ENCODE data around the gene MLX.

Gene MLX

GRCh38 chr17:42520540-42520951 lies 46.4 kb upstream of the MLX start:
- H3K36me3 ChIP-seq: peaks cover 34% of the 10 kb centered on the region
- DNase-seq: peak; percentile 59
- TF ChIP-seq CTCF (IDR thresholded peaks at IDR 0.05; ENCODE audit: low read depth, low read length): peak; percentile 58
- H3K4me3 ChIP-seq (ENCODE audit: low read depth, low read length): no peak overlapping the region
- no peaks in the 10 kb centered on the region; the same call in 1 of the 2 replicates for H3K27me3 ChIP-seq
- no peaks in the 10 kb centered on the region for H3K9me3 ChIP-seq
- peaks cover 29% of the 10 kb centered on the region for H3K4me1 ChIP-seq

GRCh38 chr17:42521036-42521435 lies 45.9 kb upstream of the MLX start:
- no peaks in the 10 kb centered on the region; the same call in 1 of the 2 replicates for H3K27me3 ChIP-seq
- H3K4me3 ChIP-seq (ENCODE audit: low read depth, low read length): no peak overlapping the region
- H3K36me3 ChIP-seq: peaks cover 32% of the 10 kb centered on the region
- no peaks in the 10 kb centered on the region for H3K9me3 ChIP-seq
- no peak for TF ChIP-seq CTCF (IDR thresholded peaks at IDR 0.05; ENCODE audit: low read depth, low read length)
- peaks cover 29% of the 10 kb centered on the region for H3K4me1 ChIP-seq
- DNase-seq: no peak

GRCh38 chr17:42521666-42522262 lies 45.1 kb upstream of the MLX start:
- no peak overlapping the region for H3K4me3 ChIP-seq (ENCODE audit: low read depth, low read length)
- no peaks in the 10 kb centered on the region for H3K9me3 ChIP-seq
- peaks cover 27% of the 10 kb centered on the region for H3K36me3 ChIP-seq
- no peak for TF ChIP-seq CTCF (IDR thresholded peaks at IDR 0.05; ENCODE audit: low read depth, low read length)
- H3K4me1 ChIP-seq: peaks cover 29% of the 10 kb centered on the region
- DNase-seq: no peak
- no peaks in the 10 kb centered on the region; the same call in 1 of the 2 replicates for H3K27me3 ChIP-seq

- no peak for TF ChIP-seq CTCF (IDR thresholded peaks at IDR 0.05; ENCODE audit: low read depth, low read length)
- H3K9me3 ChIP-seq: no peaks in the 10 kb centered on the region
- H3K4me3 ChIP-seq (ENCODE audit: low read depth, low read length): no peak overlapping the region
- no peaks in the 10 kb centered on the region; the same call in 1 of the 2 replicates for H3K27me3 ChIP-seq
- H3K4me1 ChIP-seq: peaks cover 28% of the 10 kb centered on the region
- peaks cover 21% of the 10 kb centered on the region for H3K36me3 ChIP-seq
- DNase-seq: no peak
These were observed 44.6 kb upstream of the MLX start for GRCh38 chr17:42522263-42522790.

- no peak overlapping the region for H3K4me3 ChIP-seq (ENCODE audit: low read depth, low read length)
- no peak for DNase-seq
- TF ChIP-seq CTCF (IDR thresholded peaks at IDR 0.05; ENCODE audit: low read depth, low read length): no peak
These were observed 44.1 kb upstream of the MLX start for GRCh38 chr17:42522798-42523278.

GRCh38 chr17:42525221-42525620 lies 41.7 kb upstream of the MLX start:
- Histone ChIP-seq H3K9me3 (no peaks in the 10 kb centered on the region), H3K4me3 (ENCODE audit: low read depth, low read length) (no peak overlapping the region), H3K36me3 (peaks cover 15% of the 10 kb centered on the region), H3K4me1 (no peaks in the 10 kb centered on the region; the same call in none of the 2 replicates), H3K27me3 (no peaks in the 10 kb centered on the region)
- no peak for TF ChIP-seq CTCF (IDR thresholded peaks at IDR 0.05; ENCODE audit: low read depth, low read length)
- no peak for DNase-seq

More at GRCh38 chr17:42522798-42523278, 44.1 kb upstream of the MLX start:
- H3K36me3 ChIP-seq: peaks cover 18% of the 10 kb centered on the region
- H3K9me3 ChIP-seq: no peaks in the 10 kb centered on the region
- H3K27me3 ChIP-seq: no peaks in the 10 kb centered on the region
- peaks cover 23% of the 10 kb centered on the region for H3K4me1 ChIP-seq
